H1 (cell line): ENCODE results near the gene VSX1. TPM values are rescaled to one million over a fixed set of nuclear protein-coding genes. Genes with fewer than 3 reads are reported as not detected.

Experiments used
- CTCF ChIA-PET: fragments of 300-600 bp; sonication (Branson Sonifier 250); formaldehyde crosslinking; loops from one replicate; lab custom pipeline; 2021; ENCODE audit not compliant: partially characterized antibody; lab: Charles Lee
- POLR2A ChIA-PET: fragments of 300-600 bp; sonication (Branson Sonifier 250); formaldehyde crosslinking; loops from one replicate; lab custom pipeline; 2021; ENCODE audit warnings: inconsistent platforms; ENCODE audit not compliant: partially characterized antibody; lab: Charles Lee
- DNase-seq, 2 experiments: peaks; one replicate each; pipeline versions ENCODE4 v3.0.0 to v3.0.0-alpha.2; 2010 to 2022; ENCODE audit warnings: low spot score in 2 of 2, low read depth in 1 of 2, mixed read lengths in 1 of 2
- FAIRE-seq: peaks from 2 replicates; lab custom pipeline; 2011; peaks lifted over from hg19 to GRCh38; lab: Jason Lieb, UNC
- H2AFZ ChIP-seq: 2 replicates; pipeline ENCODE4 v1.8.1; 2012; ENCODE audit warnings: low read length, inconsistent platforms
- H2AK5ac ChIP-seq: 2 replicates; pipeline ENCODE4 v1.6.1; 2013; ENCODE audit warnings: low read depth, low read length
- H2BK120ac ChIP-seq: replicated peaks from 2 replicates; pipeline ENCODE3; 2013; ENCODE audit warnings: low read depth, low read length, inconsistent platforms
- H2BK12ac ChIP-seq: 2 replicates; pipeline ENCODE4 v1.6.1; 2013; ENCODE audit warnings: low read depth, low read length
- H2BK15ac ChIP-seq: 2 replicates; pipeline ENCODE4 v1.6.1; 2013; ENCODE audit warnings: low read length
- H2BK20ac ChIP-seq: 2 replicates; pipeline ENCODE4 v1.6.1; 2013; ENCODE audit warnings: low read length
- H2BK5ac ChIP-seq: 2 replicates; pipeline ENCODE4 v1.6.1; 2013; ENCODE audit warnings: low read depth, low read length
- H3K14ac ChIP-seq: 2 replicates; pipeline ENCODE4 v1.6.1; 2013; ENCODE audit warnings: inconsistent platforms; ENCODE audit not compliant: insufficient read length
- H3K18ac ChIP-seq: 2 replicates; pipeline ENCODE4 v1.6.1; 2013; ENCODE audit warnings: low read length; ENCODE audit errors: extremely low read depth
- H3K23ac ChIP-seq: 2 replicates; pipeline ENCODE4 v1.6.1; 2013; ENCODE audit warnings: inconsistent platforms; ENCODE audit not compliant: insufficient read length
- H3K23me2 ChIP-seq: 2 replicates; pipeline ENCODE4 v1.6.1; 2013; ENCODE audit warnings: low read depth, low read length
- H3K27ac ChIP-seq: 2 replicates; pipeline ENCODE4 v1.6.1; 2011; ENCODE audit warnings: low read depth, low read length, inconsistent platforms
- H3K27me3 ChIP-seq, 4 experiments: replicated peaks in 1 of 4; 1 replicate in 1 of 4; 2 replicates in 3 of 4; pipeline versions ENCODE4 v1.6.1 to v1.8.1; 2011 to 2013; ENCODE audit warnings: low read length in 3 of 4, mild to moderate bottlenecking in 3 of 4, inconsistent platforms in 2 of 4, mixed read lengths in 2 of 4, moderate library complexity in 1 of 4; ENCODE audit not compliant: control insufficient read depth in 3 of 4, insufficient read depth in 3 of 4; ENCODE audit errors: extremely low read depth in 1 of 4
- H3K36me3 ChIP-seq, 4 experiments: 2 replicates each; pipeline versions ENCODE4 v1.6.1 to v1.8.1; 2011 to 2013; ENCODE audit warnings: mild to moderate bottlenecking in 4 of 4, low read length in 3 of 4, moderate library complexity in 2 of 4, control low read depth in 1 of 4, inconsistent platforms in 1 of 4; ENCODE audit not compliant: insufficient read depth in 4 of 4, control insufficient read depth in 2 of 4
- H3K4ac ChIP-seq: replicated peaks from 2 replicates; pipeline ENCODE3; 2013; ENCODE audit warnings: low read length, low read depth, mixed read lengths, inconsistent platforms; ENCODE audit not compliant: insufficient read length
- H3K4me1 ChIP-seq, 4 experiments: replicated peaks in 1 of 4; 1 replicate in 1 of 4; 2 replicates in 3 of 4; pipeline versions ENCODE4 v1.6.1 to v1.8.1; 2011 to 2013; ENCODE audit warnings: low read length in 3 of 4, inconsistent platforms in 2 of 4, mixed read lengths in 1 of 4; ENCODE audit not compliant: insufficient read depth in 4 of 4, control insufficient read depth in 3 of 4
- H3K4me2 ChIP-seq, 2 experiments: 2 replicates each; pipeline versions ENCODE4 v1.6.1 to v1.8.1; 2011 to 2013; ENCODE audit warnings: low read depth in 2 of 2, low read length in 2 of 2, control low read depth in 1 of 2, inconsistent platforms in 1 of 2, mild to moderate bottlenecking in 1 of 2; ENCODE audit not compliant: insufficient read depth in 1 of 2
- H3K4me3 ChIP-seq, 4 experiments: fragments of 200-600, 300-600 bp in 1 of 4; sonication (generic), shearing (Covaris generic), sonication (Bioruptor Twin) in 1 of 4; 2 replicates each; pipeline versions ENCODE4 v1.5.1 to v1.8.1; 2011 to 2016; ENCODE audit warnings: low read length in 4 of 4, low read depth in 3 of 4, control low read depth in 2 of 4, inconsistent platforms in 2 of 4, mild to moderate bottlenecking in 2 of 4, mixed read lengths in 1 of 4, moderate library complexity in 1 of 4; ENCODE audit not compliant: insufficient read depth in 2 of 4; ENCODE audit errors: extremely low read depth in 1 of 4
- H3K56ac ChIP-seq: replicated peaks from 2 replicates; pipeline ENCODE3; 2013; ENCODE audit warnings: low read depth, mild to moderate bottlenecking, mixed read lengths, low read length, inconsistent platforms; ENCODE audit not compliant: insufficient read length
- H3K79me1 ChIP-seq: 2 replicates; pipeline ENCODE4 v1.6.1; 2013; ENCODE audit warnings: low read depth, low read length, control low read depth
- H3K79me2 ChIP-seq, 2 experiments: 2 replicates each; pipeline versions ENCODE4 v1.6.1 to v1.8.1; 2012 to 2013; ENCODE audit warnings: low read length in 2 of 2, mild to moderate bottlenecking in 2 of 2, inconsistent platforms in 1 of 2; ENCODE audit not compliant: insufficient read depth in 2 of 2, control insufficient read depth in 1 of 2
- H3K9ac ChIP-seq, 4 experiments: replicated peaks in 1 of 4; 1 replicate in 1 of 4; 2 replicates in 3 of 4; pipeline versions ENCODE4 v1.6.1 to v1.8.1; 2011 to 2013; ENCODE audit warnings: low read depth in 3 of 4, low read length in 3 of 4, control low read depth in 2 of 4, mild to moderate bottlenecking in 2 of 4, moderate library complexity in 2 of 4, inconsistent platforms in 1 of 4; ENCODE audit errors: extremely low read depth in 1 of 4
- H3K9me3 ChIP-seq, 2 experiments: 2 replicates each; pipeline versions ENCODE4 v1.6.1 to v1.8.1; 2012 to 2013; ENCODE audit warnings: mild to moderate bottlenecking in 2 of 2, moderate library complexity in 2 of 2, control low read depth in 1 of 2, inconsistent platforms in 1 of 2, low read depth in 1 of 2, low read length in 1 of 2, mixed read lengths in 1 of 2; ENCODE audit not compliant: insufficient read depth in 2 of 2
- H4K20me1 ChIP-seq, 2 experiments: replicated peaks in 1 of 2; 2 replicates each; pipeline versions ENCODE3 to v1.8.1; 2011 to 2013; ENCODE audit warnings: inconsistent platforms in 2 of 2, low read length in 2 of 2, mild to moderate bottlenecking in 1 of 2; ENCODE audit not compliant: insufficient read depth in 2 of 2, control insufficient read depth in 1 of 2
- H4K5ac ChIP-seq: 2 replicates; pipeline ENCODE4 v1.6.1; 2013; ENCODE audit warnings: low read length, low read depth, mixed read lengths, inconsistent platforms; ENCODE audit not compliant: insufficient read length
- H4K8ac ChIP-seq: 2 replicates; pipeline ENCODE4 v1.8.0; 2013; ENCODE audit warnings: mild to moderate bottlenecking, moderate library complexity, low read length, inconsistent platforms; ENCODE audit not compliant: insufficient read depth; ENCODE audit errors: extremely low read depth
- H4K91ac ChIP-seq: replicated peaks from 2 replicates; pipeline ENCODE3; 2013; ENCODE audit warnings: low read length, mixed read lengths, inconsistent platforms; ENCODE audit not compliant: insufficient read length
- CBX5 ChIP-seq: fragments of 300-800, 300-1000 bp; sonication (generic); IDR thresholded peaks from 2 replicates; pipeline ENCODE4 v1.7.1; 2016; ENCODE audit warnings: antibody characterized with exemption, low read length, low read depth
- E2F6 ChIP-seq: IDR thresholded peaks from 2 replicates; pipeline ENCODE4 v1.6.1; 2012; ENCODE audit warnings: inconsistent platforms
- GABPA ChIP-seq: IDR thresholded peaks from 2 replicates; pipeline ENCODE4 v1.6.1; 2011; ENCODE audit warnings: mild to moderate bottlenecking, low read length, moderate library complexity, borderline replicate concordance; ENCODE audit not compliant: insufficient read depth
- PHF8 ChIP-seq: fragments of 200-600 bp; sonication (generic); conservative IDR thresholded peaks from 2 replicates; pipeline ENCODE4 v1.7.1; 2012; ENCODE audit warnings: low read depth, mild to moderate bottlenecking, inconsistent platforms, low read length, moderate library complexity
- TAF7 ChIP-seq: optimal IDR thresholded peaks from 2 replicates; pipeline ENCODE3; 2011; ENCODE audit warnings: low read depth, mild to moderate bottlenecking, inconsistent platforms, low read length, moderate library complexity, borderline replicate concordance
- TCF12 ChIP-seq: IDR thresholded peaks from 2 replicates; pipeline ENCODE4 v1.6.1; 2011; ENCODE audit warnings: low read depth, mild to moderate bottlenecking, low read length
- ZNF274 ChIP-seq: IDR thresholded peaks from 2 replicates; pipeline ENCODE4 v1.7.0; 2012; ENCODE audit warnings: low read length, borderline replicate concordance; ENCODE audit errors: extremely low read depth
- whole genome bisulfite sequencing, 2 experiments: shearing (Covaris generic) in 1 of 2; methylation state at CpG; one replicate each; pipeline versions ENCODE4 v1.1.6 to v1.1.7; 2013 to 2015; ENCODE audit warnings: low lambda C conversion rate in 2 of 2, mixed read lengths in 2 of 2, inconsistent platforms in 1 of 2, low coverage in 1 of 2, missing lambda C conversion rate in 1 of 2; ENCODE audit not compliant: insufficient replicate concordance in 2 of 2, insufficient coverage in 1 of 2, insufficient read length in 1 of 2; ENCODE audit errors: extremely low coverage in 1 of 2, missing lambda C conversion rate in 1 of 2; 5-methylcytosine and 5-hydroxymethylcytosine counted together
- polyA plus RNA-seq, 7 experiments: library from polyadenylated mRNA; depleted of rRNA in 3 of 7; stranded (reverse) in 5 of 7; unstranded in 2 of 7; fragments of >200 nt in 5 of 7; fragments of 200-250 nt in 2 of 7; gene quantifications; 1 replicate in 5 of 7; 2 replicates in 1 of 7; 4 replicates in 1 of 7; pipeline versions ENCODE4 v1.2.1 to v1.2.3, GENCODE V29; 2011 to 2013; ENCODE audit warnings: missing spikeins in 2 of 7, mixed read lengths in 2 of 7
- total RNA-seq: library from RNA; stranded (reverse); fragmentation: NEBNext Ultra II Directional; extraction: Animal tissue kit (Norgen Biotek cat#: 25700); gene quantifications from 2 replicates; pipeline ENCODE4 v1.2.1, GENCODE V29; 2021

Gene VSX1
- total and polyA plus RNA-seq, 2 of the 8 experiments (the other 6 are each of a cell fraction or from before 2014, with no cell fraction given) = 0.14 TPM; not detected in 1

DNA sequence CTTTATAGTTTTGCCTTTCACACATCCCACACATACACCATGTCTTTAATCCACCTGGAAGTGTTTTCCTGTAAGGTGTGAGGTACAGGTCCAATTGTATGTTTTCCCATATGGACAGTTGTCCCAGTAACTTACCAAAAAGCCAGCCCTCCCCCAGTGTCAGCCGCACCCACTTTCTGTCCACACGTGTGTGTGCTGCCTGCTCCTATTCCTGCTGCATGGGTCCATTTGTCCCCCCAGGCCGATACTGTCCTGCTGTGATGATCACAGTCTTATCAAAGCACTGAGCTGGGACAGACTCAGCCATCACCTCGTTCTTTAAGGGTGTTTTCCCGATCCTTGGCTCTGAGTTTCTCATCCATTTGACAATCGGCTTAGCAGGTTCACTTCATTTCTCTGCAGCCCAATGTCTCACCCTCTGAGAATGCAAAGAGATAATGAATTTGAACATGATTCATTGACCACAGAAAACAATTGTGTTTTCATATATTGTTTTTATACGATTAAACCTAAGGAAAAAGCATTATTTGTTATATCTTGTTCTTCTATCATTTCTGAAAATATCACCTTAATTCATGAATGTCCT, 9.6 kb downstream of the VSX1 start:
- 85% methylated on average over 7 of the region's 7 CpGs; no CpG with 5 or more reads in 1 of the 2 experiments for WGBS, 2 experiments
- Histone ChIP-seq H3K14ac (no peak overlapping the region), H4K5ac (no peak overlapping the region), H3K4me3 (no peak overlapping the region), H3K56ac (no peak overlapping the region), H3K9me3 (no peaks in the 10 kb centered on the region), H2AK5ac (no peak overlapping the region), H2AFZ (no peak overlapping the region), H3K4me1 (peaks cover 0 to 8% (median 3%) of the 10 kb centered on the region in 4 experiments; a peak in 6 of 7 replicates), H3K18ac (no peak overlapping the region), H2BK20ac (no peak overlapping the region), H3K27ac (no peak overlapping the region), H3K27me3 (peaks cover 0 to 11% (median 10%) of the 10 kb centered on the region in 4 experiments; a peak in 6 of 7 replicates), H3K9ac (no peak overlapping the region), H3K79me1 (no peaks in the 10 kb centered on the region), H3K4ac (no peak overlapping the region), H3K23ac (no peak overlapping the region), H2BK120ac (no peak overlapping the region), H3K4me2 (no peak overlapping the region), H4K20me1 (peaks cover 0 to 6% of the 10 kb centered on the region in 2 experiments), H3K23me2 (peaks cover 3% of the 10 kb centered on the region; the same call in 1 of the 2 replicates), H2BK5ac (no peak overlapping the region), H2BK15ac (no peak overlapping the region), H3K36me3 (no peaks in the 10 kb centered on the region), H2BK12ac (no peak overlapping the region), H3K79me2 (no peaks in the 10 kb centered on the region), H4K91ac (no peak overlapping the region), H4K8ac (no peak overlapping the region)
- FAIRE-seq (no peak), DNase-seq (no peak)
- ChIA-PET POLR2A (no interaction called here), CTCF (interaction anchor here (1.1 kb wide), 1 partner anchor 107 kb away, joined by 4 read pairs; no protein-coding TSS in a partner anchor)
- no peak for TF ChIP-seq TAF7
- TF ChIP-seq E2F6 = no peak
- no peak for TF ChIP-seq CBX5
- no peak for TF ChIP-seq TCF12
- no peak for TF ChIP-seq PHF8
- no peak for TF ChIP-seq GABPA
- TF ChIP-seq ZNF274 = no peak
